Natural killer cell (primary cell): Measurements from ENCODE around the gene CGREF1. TPM values are rescaled to one million over a fixed set of nuclear protein-coding genes. Genes with fewer than 3 reads are reported as not detected.

Experiments
- ATAC-seq, 3 donors: fragments of 150-1000 bp in 2 of 3; fragments of 200-7000 bp in 1 of 3; cut with Tn5 transposase; 1 replicate in 1 of 3; 2 replicates in 2 of 3; pipeline ENCODE4 v1.10.0; 2021; ENCODE audit warnings: mild to moderate bottlenecking in 2 of 3, moderate library complexity in 2 of 3
- DNase-seq, 2 donors: peaks; one replicate each; pipeline versions ENCODE4 v3.0.0 to v3.0.0-alpha.2; 2013 to 2021; ENCODE audit warnings: mixed read lengths in 1 of 2
- H3K27ac ChIP-seq: one replicate; pipeline ENCODE4 v1.5.1; 2013; ENCODE audit warnings: mild to moderate bottlenecking, low read length
- H3K27me3 ChIP-seq: one replicate; pipeline ENCODE4 v1.6.1; 2013; ENCODE audit warnings: low read length; ENCODE audit not compliant: control insufficient read depth, insufficient read depth
- H3K36me3 ChIP-seq: one replicate; pipeline ENCODE4 v1.6.1; 2013; ENCODE audit warnings: low read length; ENCODE audit not compliant: control insufficient read depth, insufficient read depth
- H3K4me1 ChIP-seq: one replicate; pipeline ENCODE4 v1.6.1; 2013; ENCODE audit warnings: low read length; ENCODE audit not compliant: control insufficient read depth, insufficient read depth
- H3K4me3 ChIP-seq: one replicate; pipeline ENCODE4 v1.5.1; 2013; ENCODE audit warnings: low read length
- H3K9me3 ChIP-seq: one replicate; pipeline ENCODE4 v1.6.1; 2013; ENCODE audit warnings: low read length; ENCODE audit not compliant: control insufficient read depth, insufficient read depth
- H3K27ac Mint-ChIP-seq, 2 donors: one replicate each; pipeline ENCODE4 v1.8.0; 2022; ENCODE audit warnings: mild to moderate bottlenecking in 2 of 2, mixed read lengths in 2 of 2, moderate library complexity in 1 of 2
- H3K27me3 Mint-ChIP-seq, 2 donors: one replicate each; pipeline ENCODE4 v1.8.0; 2022; ENCODE audit warnings: low read depth in 2 of 2, mixed read lengths in 2 of 2
- H3K36me3 Mint-ChIP-seq: one replicate; pipeline ENCODE4 v1.8.0; 2022; ENCODE audit warnings: mixed read lengths
- H3K4me1 Mint-ChIP-seq, 2 donors: one replicate each; pipeline ENCODE4 v1.8.0; 2022; ENCODE audit warnings: mixed read lengths in 2 of 2
- H3K4me3 Mint-ChIP-seq: one replicate; pipeline ENCODE4 v1.8.0; 2022; ENCODE audit warnings: mild to moderate bottlenecking, moderate library complexity, mixed read lengths
- H3K9me3 Mint-ChIP-seq, 2 donors: one replicate each; pipeline ENCODE4 v1.8.0; 2022; ENCODE audit warnings: mixed read lengths in 2 of 2
- CTCF ChIP-seq: fragments of 200-600 bp; IDR thresholded peaks from one replicate; pipeline ENCODE4 v1.8.0; 2022; ENCODE audit warnings: antibody characterized with exemption
- WGBS: methylation state at CpG from one replicate; pipeline ENCODE4 v1.1.7; 2013; ENCODE audit warnings: missing lambda C conversion rate; ENCODE audit not compliant: insufficient coverage; 5-methylcytosine and 5-hydroxymethylcytosine counted together
- intact Hi-C: fragments of 100-400 bp; cut with micrococcal nuclease; formaldehyde crosslinking; loops from one replicate; pipeline ENCODE4 v1.14.2; 2022
- total RNA-seq, 4 donors: library from RNA; stranded (reverse); fragments of 120-200 nt in 1 of 4; gene quantifications; one replicate each; pipeline versions ENCODE4 v1.2.3 to v1.2.4, GENCODE V29; 2013 to 2022

CGREF1 gene
- total RNA-seq, 3 donors from 2014 or later (not counting 1 experiment from before 2014, with no cell fraction given) = not detected

- peak overlapping the region; percentile 94 to 97 for H3K27ac Mint-ChIP-seq
- peaks cover 18 to 34% of the 10 kb centered on the region in 2 donors for H3K4me1 Mint-ChIP-seq
- H3K27ac ChIP-seq = no peak overlapping the region
- peak overlapping the region; percentile 97 for H3K4me3 Mint-ChIP-seq
- H3K27me3 Mint-ChIP-seq = no peaks in the 10 kb centered on the region
- H3K4me1 ChIP-seq = peaks cover 24% of the 10 kb centered on the region
- no peaks in the 10 kb centered on the region for H3K27me3 ChIP-seq
- TF ChIP-seq CTCF = no peak
- intact Hi-C loops = loop anchor here (5.0 to 10.0 kb wide), 2 partner anchors 49 to 81 kb away; partner anchors contain the start of genes AGBL5 and KHK
- H3K9me3 Mint-ChIP-seq = no peaks in the 10 kb centered on the region
- peak in 1 of 2 donors; percentile 44 for DNase-seq
- no peaks in the 10 kb centered on the region for H3K9me3 ChIP-seq
- ATAC-seq = no peak
- peaks cover 29% of the 10 kb centered on the region for H3K36me3 ChIP-seq
- 56% methylated on average over 14 of the region's 14 CpGs for WGBS
- no peaks in the 10 kb centered on the region for H3K36me3 Mint-ChIP-seq
- peak overlapping the region; percentile 70 for H3K4me3 ChIP-seq
Measured at GRCh38 chr2:27133195-27133875, 14.4 kb upstream of the CGREF1 start.

- H3K27me3 ChIP-seq = no peaks in the 10 kb centered on the region
- peaks cover 24% of the 10 kb centered on the region for H3K4me1 ChIP-seq
- ATAC-seq (no peak), DNase-seq (peak in 1 of 2 donors; percentile 1)
- H3K36me3 ChIP-seq = peaks cover 29% of the 10 kb centered on the region
- Mint-ChIP-seq H3K27ac (no peak overlapping the region), H3K4me3 (no peak overlapping the region), H3K36me3 (no peaks in the 10 kb centered on the region), H3K9me3 (no peaks in the 10 kb centered on the region), H3K4me1 (peaks cover 18 to 34% of the 10 kb centered on the region in 2 donors), H3K27me3 (no peaks in the 10 kb centered on the region)
- no peak overlapping the region for H3K27ac ChIP-seq
- no peaks in the 10 kb centered on the region for H3K9me3 ChIP-seq
- TF ChIP-seq CTCF = no peak
- no peak overlapping the region for H3K4me3 ChIP-seq
- 95% methylated on average over 11 of the region's 11 CpGs for WGBS
- intact Hi-C loops = loop anchor here (5.0 to 10.0 kb wide), 2 partner anchors 47 to 79 kb away; partner anchors contain the start of genes AGBL5 and KHK
Measured at GRCh38 chr2:27131429-27131828, 12.5 kb upstream of the CGREF1 start.

GRCh38 chr2:27130396-27130795 is 11.5 kb upstream of the CGREF1 start:
- peaks cover 24% of the 10 kb centered on the region for H3K4me1 ChIP-seq
- H3K4me1 Mint-ChIP-seq = peaks cover 18 to 34% of the 10 kb centered on the region in 2 donors
- intact Hi-C loops = loop anchor here (5.0 to 10.0 kb wide), 2 partner anchors 46 to 78 kb away; partner anchors contain the start of genes AGBL5 and KHK
- no peaks in the 10 kb centered on the region for H3K9me3 Mint-ChIP-seq
- no peaks in the 10 kb centered on the region for H3K36me3 Mint-ChIP-seq
- peak in 1 of 2 donors; percentile 1 for DNase-seq
- no peak overlapping the region for H3K4me3 ChIP-seq
- no peaks in the 10 kb centered on the region for H3K27me3 ChIP-seq
- H3K36me3 ChIP-seq = peaks cover 29% of the 10 kb centered on the region
- no peaks in the 10 kb centered on the region for H3K27me3 Mint-ChIP-seq
- H3K9me3 ChIP-seq = no peaks in the 10 kb centered on the region
- ATAC-seq = no peak
- H3K4me3 Mint-ChIP-seq = no peak overlapping the region
- WGBS = 90% methylated on average over 10 of the region's 10 CpGs
- H3K27ac Mint-ChIP-seq = peak overlapping the region in 1 of 2 donors; percentile 74
- H3K27ac ChIP-seq = no peak overlapping the region
- no peak for TF ChIP-seq CTCF
